Urothelium cell line (cell line): Measurements from ENCODE around the gene EGFLAM.

Source experiments
- DNase-seq: peaks from one replicate; pipeline ENCODE4 v3.0.0; 2011; ENCODE audit warnings: low spot score, mixed read lengths
- FAIRE-seq: peaks from 2 replicates; lab custom pipeline; 2011; peaks lifted over from hg19 to GRCh38; lab: Jason Lieb, UNC

Gene EGFLAM

GRCh38 chr5:38258319-38259061, at the start of gene EGFLAM:
EGFLAM (plus strand) TSS chr5:38258559; CDS start chr5:38258755, 196 bp downstream.
- peak; percentile 80 for DNase-seq
- FAIRE-seq = no peak

DNA sequence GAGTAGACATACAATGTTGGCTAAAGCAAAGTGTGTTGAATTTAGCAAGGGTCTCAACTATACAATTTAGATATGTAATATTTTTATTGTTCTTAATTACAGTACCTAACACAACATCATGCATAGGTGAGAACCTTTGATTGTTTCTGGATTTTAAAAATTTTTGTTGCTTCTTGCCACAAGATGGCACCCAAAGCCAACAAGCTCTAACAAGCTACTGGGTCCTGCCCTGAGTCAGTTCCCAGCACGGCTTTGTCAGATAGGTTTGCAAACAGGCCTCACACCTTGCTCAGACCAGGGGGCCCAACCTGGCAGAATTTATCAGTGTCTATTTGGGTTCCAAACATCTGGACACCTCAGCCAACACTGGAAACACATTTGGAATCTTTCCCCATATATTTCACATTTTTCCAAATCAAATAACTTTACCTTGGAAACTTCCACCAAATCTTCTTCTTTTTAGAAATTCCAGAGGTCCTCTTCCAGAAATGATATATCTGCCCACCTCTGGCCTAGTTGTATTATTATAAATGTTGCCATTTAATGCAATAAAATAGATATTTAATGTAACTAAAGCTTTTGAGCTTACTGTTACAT, 49.5 kb upstream of the EGFLAM start:
- DNase-seq (peak; percentile 76), FAIRE-seq (peak; percentile 40)

- FAIRE-seq = no peak
Observed at GRCh38 chr5:38210676-38211353, 47.5 kb upstream of the EGFLAM start.

DNA sequence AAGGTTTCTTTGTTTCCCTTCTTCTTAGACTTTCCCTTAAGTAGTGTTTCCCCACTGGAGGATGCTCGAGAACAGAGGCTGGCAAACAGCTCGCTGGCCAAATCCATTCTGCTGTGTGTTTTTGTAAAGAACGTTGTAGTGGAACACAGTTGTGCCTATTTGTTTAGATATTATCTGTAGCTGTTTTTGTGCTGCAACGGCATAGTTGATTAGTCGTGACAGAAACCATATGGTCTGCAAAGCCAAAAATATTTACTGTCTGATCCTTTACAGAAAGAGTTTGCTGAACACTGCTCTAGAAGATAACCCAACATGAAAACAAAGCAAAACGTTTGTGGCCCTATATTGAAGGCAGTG, 47.0 kb upstream of the EGFLAM start:
- FAIRE-seq (no peak), DNase-seq (no peak)

More at GRCh38 chr5:38210676-38211353, 47.5 kb upstream of the EGFLAM start:
- no peak for DNase-seq

DNA sequence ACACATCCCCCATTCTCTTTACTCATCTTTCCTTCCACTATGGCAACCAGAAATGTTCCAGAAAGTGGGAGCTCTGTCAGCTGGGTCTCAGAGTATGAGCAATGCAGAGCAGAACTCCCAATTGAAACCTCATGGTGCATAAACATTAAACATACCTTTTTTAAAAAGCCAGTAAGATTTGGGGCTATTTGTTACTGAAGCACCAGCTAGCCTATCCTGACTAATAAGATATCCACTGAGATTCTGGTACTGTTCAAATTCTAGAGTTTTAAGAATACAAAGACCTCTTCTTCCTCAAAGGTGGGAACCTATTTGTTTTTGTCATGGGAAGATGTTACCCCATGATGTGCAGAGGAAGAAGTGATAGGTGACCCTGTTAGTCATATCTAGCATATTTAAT, 46.1 kb upstream of the EGFLAM start:
- FAIRE-seq (no peak), DNase-seq (no peak)

DNA sequence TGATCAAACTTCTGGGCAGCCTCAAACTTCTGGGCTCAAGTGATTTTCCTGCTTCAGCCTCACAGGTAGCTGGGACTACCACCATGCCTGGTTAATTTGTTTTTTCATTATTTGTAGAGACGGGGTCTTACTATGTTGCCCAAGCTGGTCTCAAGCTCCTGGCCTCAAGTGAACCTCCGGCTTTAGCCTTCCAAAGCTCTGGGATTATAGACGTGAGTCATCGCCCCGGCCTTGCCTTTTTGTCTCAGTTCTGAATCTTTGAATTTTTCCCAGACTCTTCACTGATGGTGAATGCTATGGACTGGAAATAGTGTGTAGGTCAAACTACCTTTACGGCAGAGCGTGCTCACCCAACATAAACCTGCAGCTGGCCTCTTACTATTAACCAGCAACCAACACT, 32.3 kb upstream of the EGFLAM start:
- DNase-seq (no peak), FAIRE-seq (no peak)

- DNase-seq (no peak), FAIRE-seq (no peak)
Observed at GRCh38 chr5:38228914-38229313, 29.4 kb upstream of the EGFLAM start.

DNA sequence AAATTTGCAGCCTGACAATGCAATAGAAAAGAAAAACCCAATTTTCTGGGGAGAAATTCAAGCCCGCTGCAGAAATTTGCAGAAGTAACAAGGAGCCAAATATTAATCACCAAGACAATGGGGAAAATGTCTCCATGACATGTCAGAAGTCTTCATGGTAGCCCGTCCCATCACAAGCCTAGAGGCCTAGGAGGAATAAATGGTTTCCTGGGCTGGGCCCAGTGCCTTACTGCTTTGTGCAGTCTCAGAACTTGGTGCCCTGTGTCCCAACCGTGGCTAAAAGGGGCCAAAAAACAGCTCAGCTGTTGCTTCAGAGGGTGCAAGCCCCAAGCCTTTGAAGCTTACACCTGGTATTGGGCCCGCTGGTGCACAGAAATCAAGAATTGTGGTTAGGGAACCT, 23.6 kb upstream of the EGFLAM start:
- FAIRE-seq (no peak), DNase-seq (no peak)

GRCh38 chr5:38237681-38238080, 20.7 kb upstream of the EGFLAM start:
- FAIRE-seq (peak; percentile 53), DNase-seq (no peak)

- FAIRE-seq (no peak), DNase-seq (no peak)
Observed at GRCh38 chr5:38240212-38240611, 18.1 kb upstream of the EGFLAM start.

- DNase-seq = no peak
- no peak for FAIRE-seq
Observed at GRCh38 chr5:38241655-38242054, 16.7 kb upstream of the EGFLAM start.

GRCh38 chr5:38245307-38245706, 13.1 kb upstream of the EGFLAM start:
- FAIRE-seq (no peak), DNase-seq (no peak)

GRCh38 chr5:38249301-38249700, 9.1 kb upstream of the EGFLAM start:
- DNase-seq = no peak
- no peak for FAIRE-seq

DNA sequence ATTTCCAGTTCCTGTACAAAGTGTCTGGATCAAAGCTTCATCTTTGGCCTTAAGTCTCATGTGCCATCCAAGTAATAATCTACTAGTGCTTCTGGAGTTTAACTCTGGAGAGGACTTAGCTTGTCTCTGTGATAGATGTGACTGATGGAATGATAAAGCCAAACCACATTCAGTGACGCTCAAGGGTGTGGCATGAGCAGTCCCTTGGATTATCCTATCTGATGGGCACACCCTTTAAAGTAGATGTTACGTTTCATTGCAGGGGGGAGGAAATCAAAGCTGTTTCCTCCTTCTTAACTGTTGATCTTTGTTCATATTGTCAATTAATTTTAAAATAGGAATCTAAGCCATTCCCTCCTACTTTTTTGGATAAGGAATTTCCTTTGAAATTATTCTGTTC, 8.5 kb upstream of the EGFLAM start:
- DNase-seq (no peak), FAIRE-seq (peak; percentile 17)

GRCh38 chr5:38250763-38251448, 7.5 kb upstream of the EGFLAM start:
- DNase-seq = no peak
- peak; percentile 96 for FAIRE-seq

- DNase-seq (no peak), FAIRE-seq (no peak)
Observed at GRCh38 chr5:38253759-38254158, 4.6 kb upstream of the EGFLAM start.

DNA sequence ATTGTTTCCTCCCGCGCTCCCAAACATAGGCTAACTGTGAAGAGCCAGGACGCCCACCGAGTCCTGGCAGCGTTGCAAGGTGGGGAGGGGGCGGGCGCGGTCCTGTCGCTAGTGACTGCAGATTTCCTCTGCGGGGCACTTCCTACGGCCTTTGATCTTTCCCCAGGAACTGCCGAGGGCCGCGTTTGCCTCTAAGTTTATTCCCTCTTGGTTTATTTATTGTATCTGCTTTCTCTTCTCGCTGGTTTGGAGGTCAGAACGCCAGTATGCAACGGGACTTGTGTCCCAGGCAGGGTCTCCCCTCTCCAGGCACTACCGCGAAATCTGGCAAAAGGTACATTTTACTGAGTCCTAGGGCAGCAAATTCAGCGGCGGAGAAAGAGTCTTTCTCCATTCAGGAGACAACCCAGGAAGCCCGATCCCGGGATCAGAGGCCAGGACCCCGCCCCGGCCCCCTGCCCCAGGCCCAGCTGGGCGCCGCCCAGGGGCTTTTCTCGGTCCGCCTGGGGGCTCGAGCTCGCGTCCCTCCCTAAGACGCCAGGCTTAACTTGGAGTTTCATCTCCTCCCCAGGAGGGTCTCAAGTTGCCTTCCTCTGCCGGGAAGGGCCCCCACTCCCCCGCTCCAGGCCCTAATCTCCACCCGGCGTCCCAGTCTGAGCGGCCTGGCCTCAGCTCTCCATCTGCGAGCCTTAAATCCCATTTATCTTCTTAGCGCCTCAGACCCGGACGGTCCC, 884 bp upstream of the EGFLAM start:
- no peak for DNase-seq
- no peak for FAIRE-seq

GRCh38 chr5:38258042-38258318, 379 bp upstream of the EGFLAM start:
- DNase-seq = no peak
- FAIRE-seq = no peak

DNA sequence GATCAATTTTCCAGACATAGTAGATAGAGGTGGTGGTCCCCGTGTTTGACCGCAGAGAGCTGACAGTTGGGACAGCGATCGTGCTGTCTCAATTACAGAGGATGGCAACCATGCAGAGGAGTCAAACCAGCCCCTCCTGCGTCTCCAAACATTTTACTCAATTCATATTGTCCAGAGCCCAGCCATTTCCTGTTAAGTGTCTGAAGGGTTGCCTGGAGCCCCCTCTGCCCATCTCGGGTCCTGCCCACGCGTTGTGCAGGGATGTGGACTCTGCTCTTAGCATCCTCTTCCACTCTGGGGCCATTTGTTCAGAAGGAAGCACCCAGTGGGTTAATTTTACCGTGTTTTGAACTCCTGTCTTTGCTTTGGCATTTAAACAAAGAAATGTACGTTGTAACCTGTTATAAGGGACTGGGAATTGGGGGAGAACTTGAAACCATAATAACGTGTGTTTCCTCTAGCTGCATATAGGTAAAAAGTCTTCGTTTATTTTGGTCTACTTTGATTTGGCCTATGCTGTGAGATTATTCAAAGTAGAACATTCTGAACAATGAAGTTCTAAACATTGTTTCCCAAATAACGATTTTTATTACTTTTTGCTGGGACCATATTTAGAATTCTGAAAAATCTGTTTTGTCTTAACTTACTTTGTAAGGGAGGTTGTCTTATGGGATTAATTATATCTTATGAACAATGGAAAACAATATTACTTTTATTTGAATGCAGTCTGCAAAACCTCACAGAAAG, 876 bp downstream of the EGFLAM start:
- FAIRE-seq (no peak), DNase-seq (no peak)

DNA sequence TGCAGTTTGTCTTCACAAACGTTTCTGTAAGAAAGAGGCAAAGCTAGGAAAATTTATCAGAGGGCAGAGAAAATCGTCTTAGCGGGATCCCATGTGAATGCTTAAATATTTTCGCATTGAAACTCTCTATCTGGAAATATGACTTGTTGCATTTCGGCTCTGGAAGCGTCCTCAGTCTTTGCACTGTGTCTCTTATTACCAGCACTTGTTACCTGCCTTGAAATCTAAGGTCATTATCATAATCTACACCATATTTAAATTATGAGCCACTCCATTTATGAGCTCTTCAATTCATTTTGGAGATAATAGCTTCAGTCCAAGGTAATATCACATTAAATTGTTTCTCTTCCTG, 1.4 kb downstream of the EGFLAM start:
- DNase-seq (no peak), FAIRE-seq (no peak)

- FAIRE-seq (no peak), DNase-seq (no peak)
Observed at GRCh38 chr5:38263983-38264382, 5.6 kb downstream of the EGFLAM start.
